Measurements from ENCODE around the gene ZNF606. TPM values are rescaled to one million over a fixed set of nuclear protein-coding genes. Genes with fewer than 3 reads are reported as not detected.
A peak's percentile ranks its signal among the peaks of the same experiment; 100 is the strongest.

The ZNF606 gene
- total RNA-seq, 4 donors from 2014 or later: 7.6 to 23.3 (median 15.5) TPM

DNA sequence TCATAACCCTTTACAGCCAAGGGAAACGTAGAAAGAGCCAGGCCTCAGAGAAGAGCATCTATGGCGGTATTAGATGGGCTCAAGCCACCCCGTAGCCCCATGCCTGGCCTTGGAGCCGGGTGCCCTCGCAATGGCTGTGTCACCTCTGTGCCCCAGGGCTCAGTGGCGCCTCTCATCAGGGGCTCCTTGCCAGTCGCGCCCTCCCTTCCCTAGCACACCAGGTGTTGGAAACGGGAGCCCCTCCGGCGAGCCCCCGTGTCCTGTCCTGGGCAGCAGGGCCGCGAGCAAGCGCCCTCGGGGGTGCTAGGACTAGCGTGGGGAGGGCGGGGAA lies 55.6 kb downstream of the ZNF606 start:
- intact Hi-C loops (cut with DNase I): no loop called here
- WGBS: 0% methylated on average over 2 of the region's 18 CpGs

DNA sequence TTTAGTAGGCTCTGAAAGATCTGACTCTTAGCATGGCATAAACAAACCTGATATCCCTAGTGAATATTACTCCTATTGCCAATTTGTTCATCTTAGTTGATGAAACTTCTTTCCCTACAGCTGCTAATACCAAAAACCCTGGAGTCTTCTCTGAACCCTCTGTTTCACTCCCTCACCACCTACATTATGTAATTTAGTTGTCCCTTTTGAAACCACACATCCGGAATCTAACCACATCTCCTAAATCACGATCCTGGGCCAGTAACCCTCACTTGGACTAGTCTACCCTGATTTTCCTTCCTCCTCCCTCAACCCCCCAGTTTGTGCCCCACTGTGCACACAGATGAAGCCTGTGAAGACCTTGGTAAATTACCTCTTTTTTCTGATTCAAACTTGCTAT lies 56.3 kb downstream of the ZNF606 start:
- H3K4me3 ChIP-seq: peak overlapping the region; percentile 73 to 92 (median 83)
- WGBS: 67% methylated on average over 2 of the region's 2 CpGs
- H3K27me3 ChIP-seq: no peaks in the 10 kb centered on the region
- peaks cover 26 to 44% (median 33%) of the 10 kb centered on the region in 4 donors for H3K36me3 ChIP-seq
- H3K9me3 ChIP-seq: peaks cover 0 to 67% (median 41%) of the 10 kb centered on the region in 4 donors
- no peak for DNase-seq (ENCODE audit: extremely low spot score)
- peaks cover 11 to 26% (median 17%) of the 10 kb centered on the region in 4 donors for H3K4me1 ChIP-seq
- peak overlapping the region in 1 of 4 donors; percentile 91 for H3K27ac ChIP-seq (replicated peaks in 1 of 4)
- intact Hi-C loops (cut with DNase I): no loop called here
- TF ChIP-seq EP300 (IDR thresholded peaks at IDR 0.05) (no peak), POLR2AphosphoS5 (IDR thresholded peaks at IDR 0.05) (no peak), POLR2A (IDR thresholded peaks at IDR 0.05; ENCODE audit: low read depth) (no peak)
- TF ChIP-seq, protein P1, sequence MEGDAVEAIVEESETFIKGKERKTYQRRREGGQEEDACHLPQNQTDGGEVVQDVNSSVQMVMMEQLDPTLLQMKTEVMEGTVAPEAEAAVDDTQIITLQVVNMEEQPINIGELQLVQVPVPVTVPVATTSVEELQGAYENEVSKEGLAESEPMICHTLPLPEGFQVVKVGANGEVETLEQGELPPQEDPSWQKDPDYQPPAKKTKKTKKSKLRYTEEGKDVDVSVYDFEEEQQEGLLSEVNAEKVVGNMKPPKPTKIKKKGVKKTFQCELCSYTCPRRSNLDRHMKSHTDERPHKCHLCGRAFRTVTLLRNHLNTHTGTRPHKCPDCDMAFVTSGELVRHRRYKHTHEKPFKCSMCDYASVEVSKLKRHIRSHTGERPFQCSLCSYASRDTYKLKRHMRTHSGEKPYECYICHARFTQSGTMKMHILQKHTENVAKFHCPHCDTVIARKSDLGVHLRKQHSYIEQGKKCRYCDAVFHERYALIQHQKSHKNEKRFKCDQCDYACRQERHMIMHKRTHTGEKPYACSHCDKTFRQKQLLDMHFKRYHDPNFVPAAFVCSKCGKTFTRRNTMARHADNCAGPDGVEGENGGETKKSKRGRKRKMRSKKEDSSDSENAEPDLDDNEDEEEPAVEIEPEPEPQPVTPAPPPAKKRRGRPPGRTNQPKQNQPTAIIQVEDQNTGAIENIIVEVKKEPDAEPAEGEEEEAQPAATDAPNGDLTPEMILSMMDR (IDR thresholded peaks at IDR 0.05): no peak

More for the DNA sequence above, 55.6 kb downstream of the ZNF606 start:
- peak overlapping the region; percentile 79 to 91 (median 86) for H3K27ac ChIP-seq (replicated peaks in 1 of 4)
- no peak for DNase-seq (ENCODE audit: extremely low spot score)
- peaks cover 18 to 37% (median 25%) of the 10 kb centered on the region in 4 donors for H3K36me3 ChIP-seq
- H3K4me3 ChIP-seq: peak overlapping the region; percentile 73 to 92 (median 83)
- TF ChIP-seq EP300 (IDR thresholded peaks at IDR 0.05) (no peak), POLR2A (IDR thresholded peaks at IDR 0.05; ENCODE audit: low read depth) (no peak), POLR2AphosphoS5 (IDR thresholded peaks at IDR 0.05) (no peak)
- TF ChIP-seq, protein P1 (IDR thresholded peaks at IDR 0.05): no peak
- peaks cover 0 to 60% (median 34%) of the 10 kb centered on the region in 4 donors for H3K9me3 ChIP-seq
- H3K4me1 ChIP-seq: peaks cover 11 to 26% (median 17%) of the 10 kb centered on the region in 4 donors
- H3K27me3 ChIP-seq: no peaks in the 10 kb centered on the region

DNA sequence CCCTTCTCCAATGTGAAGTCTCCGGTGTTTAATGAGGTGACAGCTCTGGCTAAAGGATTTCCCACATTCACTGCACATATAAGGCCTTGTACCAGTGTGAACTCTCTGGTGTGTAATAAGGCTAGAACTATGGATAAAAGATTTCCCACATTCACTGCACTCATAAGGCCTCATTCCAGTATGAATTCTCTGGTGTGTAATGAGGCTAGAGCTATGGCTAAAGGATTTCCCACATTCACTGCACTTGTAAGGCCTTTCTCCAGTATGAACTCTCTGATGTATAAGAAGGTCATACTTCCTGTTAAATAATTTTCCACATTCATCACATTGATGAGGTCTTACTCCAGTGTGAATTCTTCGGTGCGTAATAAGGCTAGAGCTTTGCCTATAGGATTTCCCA lies 61.0 kb downstream of the ZNF606 start:
- peaks cover 33 to 75% (median 48%) of the 10 kb centered on the region in 4 donors for H3K36me3 ChIP-seq
- intact Hi-C loops (cut with DNase I): no loop called here

DNA sequence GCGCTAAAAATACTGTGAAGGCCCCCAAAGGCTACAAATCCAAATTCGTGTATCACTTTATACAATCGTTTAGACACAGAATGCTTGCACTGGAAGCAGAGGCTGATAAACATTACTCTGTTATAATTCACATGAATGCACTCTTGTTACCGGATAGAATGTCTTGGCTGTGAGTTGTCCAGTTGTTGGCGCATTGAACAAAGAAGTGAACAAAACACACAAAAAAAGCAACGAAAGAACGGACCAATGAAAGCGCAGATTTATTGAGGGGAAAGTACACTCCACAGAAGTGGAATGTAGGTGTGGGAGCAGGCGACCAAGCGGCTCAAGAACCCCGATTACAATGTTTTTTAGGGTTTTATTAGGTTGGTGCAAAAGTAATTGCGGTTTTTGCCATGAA lies 66.9 kb downstream of the ZNF606 start:
- Histone ChIP-seq H3K27ac (replicated peaks in 1 of 4) (no peak overlapping the region), H3K27me3 (no peaks in the 10 kb centered on the region), H3K4me1 (peaks cover 4 to 18% (median 13%) of the 10 kb centered on the region in 4 donors), H3K4me3 (peak overlapping the region in 2 of 4 donors; percentile 70 to 78), H3K36me3 (peaks cover under 1 to 55% (median 10%) of the 10 kb centered on the region in 4 donors), H3K9me3 (peaks cover 0 to 66% (median 38%) of the 10 kb centered on the region in 4 donors)
- DNase-seq (ENCODE audit: extremely low spot score): no peak
- TF ChIP-seq POLR2AphosphoS5 (IDR thresholded peaks at IDR 0.05) (no peak), POLR2A (IDR thresholded peaks at IDR 0.05; ENCODE audit: low read depth) (no peak), EP300 (IDR thresholded peaks at IDR 0.05) (no peak)
- TF ChIP-seq, protein P1 (IDR thresholded peaks at IDR 0.05): no peak
- intact Hi-C loops (cut with DNase I): loop anchor here (5.0 kb wide), 1 partner anchor 67 kb away; the partner anchor contains the start of gene ZNF606
- WGBS: 88% methylated on average over 12 of the region's 12 CpGs

More for the DNA sequence above, 61.0 kb downstream of the ZNF606 start:
- no peak overlapping the region for H3K4me3 ChIP-seq
- peaks cover 0 to 77% (median 72%) of the 10 kb centered on the region in 4 donors for H3K9me3 ChIP-seq
- no peak for DNase-seq (ENCODE audit: extremely low spot score)
- TF ChIP-seq POLR2AphosphoS5 (IDR thresholded peaks at IDR 0.05) (no peak), EP300 (IDR thresholded peaks at IDR 0.05) (no peak), POLR2A (IDR thresholded peaks at IDR 0.05; ENCODE audit: low read depth) (no peak)
- TF ChIP-seq, protein P1 (IDR thresholded peaks at IDR 0.05): no peak
- H3K27ac ChIP-seq (replicated peaks in 1 of 4): no peak overlapping the region
- 98% methylated on average over 3 of the region's 3 CpGs for WGBS
- peaks cover 7 to 14% (median 11%) of the 10 kb centered on the region in 4 donors for H3K4me1 ChIP-seq
- H3K27me3 ChIP-seq: no peaks in the 10 kb centered on the region

Measured in esophagus muscularis mucosa (tissue), 4 donors.